ENCODE data around the gene ADGRD1.

Gene ADGRD1

GRCh38 chr12:131042834-131043245 lies 89.1 kb downstream of the ADGRD1 start:
- DNase-seq (ENCODE audit: low spot score), result no peak

- DNase-seq (ENCODE audit: low spot score), result no peak
Observed at GRCh38 chr12:131043401-131043871, 89.7 kb downstream of the ADGRD1 start.

- no peak for DNase-seq (ENCODE audit: low spot score)
Observed at GRCh38 chr12:131044136-131044535, 90.4 kb downstream of the ADGRD1 start.

GRCh38 chr12:131044760-131045381 lies 91.2 kb downstream of the ADGRD1 start:
- no peak for DNase-seq (ENCODE audit: low spot score)

- no peak for DNase-seq (ENCODE audit: low spot score)
Observed at GRCh38 chr12:131045705-131046460, 92.2 kb downstream of the ADGRD1 start.

GRCh38 chr12:131046813-131047788 lies 93.4 kb downstream of the ADGRD1 start:
- DNase-seq (ENCODE audit: low spot score), result no peak

GRCh38 chr12:131047789-131048610 lies 94.3 kb downstream of the ADGRD1 start:
- DNase-seq (ENCODE audit: low spot score), result no peak

GRCh38 chr12:131048611-131048990 lies 94.9 kb downstream of the ADGRD1 start:
- DNase-seq (ENCODE audit: low spot score), result no peak

GRCh38 chr12:131049002-131049401 lies 95.3 kb downstream of the ADGRD1 start:
- no peak for DNase-seq (ENCODE audit: low spot score)

- DNase-seq (ENCODE audit: low spot score), result no peak
Observed at GRCh38 chr12:131049549-131050339, 96.0 kb downstream of the ADGRD1 start.

GRCh38 chr12:131050463-131051154 lies 96.9 kb downstream of the ADGRD1 start:
- DNase-seq (ENCODE audit: low spot score), result no peak

- no peak for DNase-seq (ENCODE audit: low spot score)
Observed at GRCh38 chr12:131051155-131051473, 97.4 kb downstream of the ADGRD1 start.

- DNase-seq (ENCODE audit: low spot score), result no peak
Observed at GRCh38 chr12:131052063-131052781, 98.5 kb downstream of the ADGRD1 start.

GRCh38 chr12:131052929-131053328 lies 99.2 kb downstream of the ADGRD1 start:
- no peak for DNase-seq (ENCODE audit: low spot score)

GRCh38 chr12:131053567-131053966 lies 99.9 kb downstream of the ADGRD1 start:
- no peak for DNase-seq (ENCODE audit: low spot score)

GRCh38 chr12:131054345-131055092 lies 100.8 kb downstream of the ADGRD1 start:
- no peak for DNase-seq (ENCODE audit: low spot score)

GRCh38 chr12:131055093-131055465 lies 101.4 kb downstream of the ADGRD1 start:
- no peak for DNase-seq (ENCODE audit: low spot score)

GRCh38 chr12:131055596-131056233 lies 102.0 kb downstream of the ADGRD1 start:
- no peak for DNase-seq (ENCODE audit: low spot score)
